H1 (cell line): ENCODE results near the gene HMGCL. TPM values are rescaled to one million over a fixed set of nuclear protein-coding genes. Genes with fewer than 3 reads are reported as not detected.

ENCODE experiments used
- BCL11A ChIP-seq, 2 experiments: IDR thresholded peaks; one replicate each; pipeline ENCODE4 v1.6.1; 2011; ENCODE audit warnings: low read depth in 2 of 2, low read length in 2 of 2, mild to moderate bottlenecking in 2 of 2
- CHD7 ChIP-seq: fragments of 300-600 bp; sonication (generic); IDR thresholded peaks from 2 replicates; pipeline ENCODE4 v1.7.1; 2012; ENCODE audit warnings: low read length, moderate library complexity, mild to moderate bottlenecking, inconsistent platforms; ENCODE audit not compliant: insufficient replicate concordance
- CTBP2 ChIP-seq: IDR thresholded peaks from 2 replicates; pipeline ENCODE4 v1.7.0; 2011; ENCODE audit warnings: borderline replicate concordance, mild to moderate bottlenecking, moderate library complexity, mixed read lengths, low read length; ENCODE audit not compliant: insufficient read depth, insufficient read length
- POLR2AphosphoS5 ChIP-seq: IDR thresholded peaks from 2 replicates; pipeline ENCODE4 v1.6.1; 2011; ENCODE audit warnings: low read depth, low read length
- POU5F1 ChIP-seq: IDR thresholded peaks from 2 replicates; pipeline ENCODE4 v1.6.1; 2011; ENCODE audit warnings: low read depth, mild to moderate bottlenecking, low read length, moderate library complexity
- TCF12 ChIP-seq: IDR thresholded peaks from 2 replicates; pipeline ENCODE4 v1.6.1; 2011; ENCODE audit warnings: low read depth, mild to moderate bottlenecking, low read length
- USF2 ChIP-seq: IDR thresholded peaks from 2 replicates; pipeline ENCODE4 v1.6.1; 2011; ENCODE audit warnings: low read length, improper control_type of control experiment
- ZNF274 ChIP-seq: IDR thresholded peaks from 2 replicates; pipeline ENCODE4 v1.7.0; 2012; ENCODE audit warnings: low read length, borderline replicate concordance; ENCODE audit errors: extremely low read depth
- polyA plus RNA-seq, 7 experiments: library from polyadenylated mRNA; depleted of rRNA in 3 of 7; stranded (reverse) in 5 of 7; unstranded in 2 of 7; fragments of >200 nt in 5 of 7; fragments of 200-250 nt in 2 of 7; gene quantifications; 1 replicate in 5 of 7; 2 replicates in 1 of 7; 4 replicates in 1 of 7; pipeline versions ENCODE4 v1.2.1 to v1.2.3, GENCODE V29; 2011 to 2013; ENCODE audit warnings: missing spikeins in 2 of 7, mixed read lengths in 2 of 7
- total RNA-seq: library from RNA; stranded (reverse); fragmentation: NEBNext Ultra II Directional; extraction: Animal tissue kit (Norgen Biotek cat#: 25700); gene quantifications from 2 replicates; pipeline ENCODE4 v1.2.1, GENCODE V29; 2021
- TF ChIP-seq, protein P1 (sequence below): IDR thresholded peaks from 2 replicates; pipeline ENCODE4 v1.6.1; 2011; ENCODE audit warnings: low read depth, mild to moderate bottlenecking, low read length; ENCODE audit not compliant: insufficient read depth

Gene HMGCL
- total and polyA plus RNA-seq, 2 of the 8 experiments (the other 6 are each of a cell fraction or from before 2014, with no cell fraction given): 13.7 to 19.5 TPM

- TF ChIP-seq CHD7 (no peak), POU5F1 (no peak), CTBP2 (no peak), TCF12 (no peak), POLR2AphosphoS5 (no peak), ZNF274 (no peak), USF2 (no peak), BCL11A (IDR thresholded peaks at IDR 0.05; ENCODE audit: low read depth in 2 of 2, low read length in 2 of 2) (no peak)
- TF ChIP-seq, protein P1, sequence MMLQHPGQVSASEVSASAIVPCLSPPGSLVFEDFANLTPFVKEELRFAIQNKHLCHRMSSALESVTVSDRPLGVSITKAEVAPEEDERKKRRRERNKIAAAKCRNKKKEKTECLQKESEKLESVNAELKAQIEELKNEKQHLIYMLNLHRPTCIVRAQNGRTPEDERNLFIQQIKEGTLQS: no peak
These were observed 67.4 kb downstream of the HMGCL start (continued) for GRCh38 chr1:23757812-23758211.
